ENCODE measurements around the gene PALM2AKAP2. TPM values are rescaled to one million over a fixed set of nuclear protein-coding genes. Genes with fewer than 3 reads are reported as not detected.
A peak's percentile ranks its signal among the peaks of the same experiment; 100 is the strongest.

The PALM2AKAP2 gene
- total RNA-seq, 6 experiments from 2014 or later: 20.1 to 35.1 (median 22.7) TPM

DNA sequence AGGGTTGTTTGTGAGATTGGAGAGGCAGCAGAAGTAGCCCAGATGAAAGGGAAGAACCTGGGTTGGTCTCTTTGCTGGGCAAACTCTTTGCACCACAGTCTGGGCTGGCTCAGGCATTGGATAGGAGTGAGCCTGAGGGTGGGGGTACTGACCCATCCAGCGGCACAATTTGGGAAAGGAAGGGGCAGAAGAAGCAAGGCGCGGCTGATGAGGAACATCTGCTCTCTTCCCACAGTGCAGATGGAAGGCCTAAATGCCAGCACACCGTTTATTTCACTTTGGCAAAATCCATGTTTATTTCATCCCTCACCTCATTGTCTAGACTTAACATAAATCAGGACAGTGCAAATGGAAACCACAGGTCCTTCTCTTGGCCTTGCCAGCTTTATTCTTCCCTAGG lies 32.3 kb downstream of the PALM2AKAP2 start:
- peaks cover 13% of the 10 kb centered on the region for H3K4me1 Mint-ChIP-seq (ENCODE audit: low read depth)
- no peak overlapping the region for H3K4me3 Mint-ChIP-seq
- TF ChIP-seq, protein P1, sequence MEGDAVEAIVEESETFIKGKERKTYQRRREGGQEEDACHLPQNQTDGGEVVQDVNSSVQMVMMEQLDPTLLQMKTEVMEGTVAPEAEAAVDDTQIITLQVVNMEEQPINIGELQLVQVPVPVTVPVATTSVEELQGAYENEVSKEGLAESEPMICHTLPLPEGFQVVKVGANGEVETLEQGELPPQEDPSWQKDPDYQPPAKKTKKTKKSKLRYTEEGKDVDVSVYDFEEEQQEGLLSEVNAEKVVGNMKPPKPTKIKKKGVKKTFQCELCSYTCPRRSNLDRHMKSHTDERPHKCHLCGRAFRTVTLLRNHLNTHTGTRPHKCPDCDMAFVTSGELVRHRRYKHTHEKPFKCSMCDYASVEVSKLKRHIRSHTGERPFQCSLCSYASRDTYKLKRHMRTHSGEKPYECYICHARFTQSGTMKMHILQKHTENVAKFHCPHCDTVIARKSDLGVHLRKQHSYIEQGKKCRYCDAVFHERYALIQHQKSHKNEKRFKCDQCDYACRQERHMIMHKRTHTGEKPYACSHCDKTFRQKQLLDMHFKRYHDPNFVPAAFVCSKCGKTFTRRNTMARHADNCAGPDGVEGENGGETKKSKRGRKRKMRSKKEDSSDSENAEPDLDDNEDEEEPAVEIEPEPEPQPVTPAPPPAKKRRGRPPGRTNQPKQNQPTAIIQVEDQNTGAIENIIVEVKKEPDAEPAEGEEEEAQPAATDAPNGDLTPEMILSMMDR (IDR thresholded peaks at IDR 0.05): no peak
- H3K27ac Mint-ChIP-seq: no peak overlapping the region
- H3K27me3 Mint-ChIP-seq (ENCODE audit: insufficient read depth): no peaks in the 10 kb centered on the region; the same call in 1 of the 2 replicates
- peaks cover 7% of the 10 kb centered on the region; the same call in 1 of the 2 replicates for H3K36me3 Mint-ChIP-seq (ENCODE audit: low read depth)
- no peak for DNase-seq
- H3K9me3 Mint-ChIP-seq: peaks cover 6% of the 10 kb centered on the region; the same call in 1 of the 2 replicates

DNA sequence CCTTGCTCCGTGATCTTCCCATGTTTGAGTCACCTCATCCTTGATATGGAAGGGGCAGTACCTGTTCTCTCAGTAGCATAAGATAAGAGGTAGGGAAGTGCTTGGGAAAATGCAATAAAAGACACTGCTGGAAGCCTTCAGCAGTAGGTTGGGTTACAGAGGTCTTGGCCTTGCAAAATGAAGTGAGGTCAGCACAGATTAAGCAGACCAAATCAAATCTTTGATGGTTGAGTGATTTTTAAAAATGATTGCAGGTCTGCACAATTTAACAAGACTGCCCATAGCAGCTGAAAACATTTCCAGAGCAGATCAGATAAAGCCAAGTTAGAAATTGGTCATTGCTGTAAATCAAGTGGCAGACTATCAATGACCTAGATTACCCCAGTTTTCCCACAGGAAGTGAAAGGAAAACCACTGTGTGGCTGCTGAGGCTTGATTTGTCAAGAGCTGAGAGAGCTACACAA lies 32.9 kb downstream of the PALM2AKAP2 start:
- TF ChIP-seq, protein P1 (IDR thresholded peaks at IDR 0.05): no peak
- peaks cover 5% of the 10 kb centered on the region; the same call in 1 of the 2 replicates for H3K9me3 Mint-ChIP-seq
- DNase-seq: no peak
- H3K4me3 Mint-ChIP-seq: no peak overlapping the region
- H3K27me3 Mint-ChIP-seq (ENCODE audit: insufficient read depth): no peaks in the 10 kb centered on the region; the same call in 1 of the 2 replicates
- peaks cover 6% of the 10 kb centered on the region; the same call in 1 of the 2 replicates for H3K36me3 Mint-ChIP-seq (ENCODE audit: low read depth)
- H3K27ac Mint-ChIP-seq: no peak overlapping the region
- H3K4me1 Mint-ChIP-seq (ENCODE audit: low read depth): peaks cover 7% of the 10 kb centered on the region

DNA sequence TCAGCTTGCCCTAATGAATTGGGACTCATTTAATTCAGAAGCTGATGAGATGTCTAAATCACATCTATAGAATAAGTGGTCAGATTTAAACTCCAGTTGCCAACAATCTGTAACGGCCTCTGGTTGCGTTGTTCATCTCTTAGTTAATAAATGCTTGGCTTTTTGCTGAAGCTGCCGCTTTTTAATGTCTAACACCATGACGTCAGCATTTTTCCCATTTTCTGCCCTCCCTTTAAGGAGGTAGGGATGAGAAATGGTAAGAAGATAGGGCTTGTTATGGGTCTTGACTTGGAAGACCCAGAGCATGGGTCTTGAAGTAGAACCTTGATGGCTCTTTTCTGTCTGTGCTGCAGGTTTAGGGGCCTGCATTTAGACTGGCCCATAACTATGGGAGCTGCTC lies 33.3 kb downstream of the PALM2AKAP2 start:
- peaks cover under 1% of the 10 kb centered on the region; the same call in 1 of the 2 replicates for H3K9me3 Mint-ChIP-seq

DNA sequence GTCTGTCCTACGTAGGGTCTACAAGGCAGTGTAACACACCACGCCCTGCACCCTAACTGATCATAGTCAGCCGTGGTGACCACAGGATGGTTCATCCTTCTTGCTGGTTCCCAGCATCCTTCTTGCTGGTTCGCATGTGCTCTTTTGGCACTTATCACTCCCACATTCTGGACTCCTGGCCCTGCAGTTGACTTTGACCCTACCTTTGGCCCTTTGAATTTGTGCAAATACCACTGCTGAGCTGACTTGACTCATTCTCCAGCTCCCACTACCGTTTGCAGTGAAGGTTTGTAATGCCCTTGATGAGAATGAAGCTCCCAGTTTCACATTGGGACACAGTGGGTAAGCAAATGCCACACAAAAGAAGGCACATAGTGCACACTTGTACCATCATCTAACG lies 33.8 kb downstream of the PALM2AKAP2 start:
- Mint-ChIP-seq H3K4me1 (ENCODE audit: low read depth) (peaks cover 5% of the 10 kb centered on the region), H3K4me3 (no peak overlapping the region), H3K36me3 (ENCODE audit: low read depth) (no peaks in the 10 kb centered on the region), H3K27ac (no peak overlapping the region), H3K9me3 (no peaks in the 10 kb centered on the region), H3K27me3 (ENCODE audit: insufficient read depth) (no peaks in the 10 kb centered on the region; the same call in 1 of the 2 replicates)
- TF ChIP-seq, protein P1 (IDR thresholded peaks at IDR 0.05): no peak
- DNase-seq: no peak

More for the DNA sequence above, 33.3 kb downstream of the PALM2AKAP2 start:
- H3K4me1 Mint-ChIP-seq (ENCODE audit: low read depth): peaks cover 5% of the 10 kb centered on the region
- no peak overlapping the region for H3K27ac Mint-ChIP-seq
- peaks cover 1% of the 10 kb centered on the region; the same call in 1 of the 2 replicates for H3K36me3 Mint-ChIP-seq (ENCODE audit: low read depth)
- no peak overlapping the region for H3K4me3 Mint-ChIP-seq
- H3K27me3 Mint-ChIP-seq (ENCODE audit: insufficient read depth): no peaks in the 10 kb centered on the region; the same call in 1 of the 2 replicates
- DNase-seq: no peak
- TF ChIP-seq, protein P1 (IDR thresholded peaks at IDR 0.05): no peak

DNA sequence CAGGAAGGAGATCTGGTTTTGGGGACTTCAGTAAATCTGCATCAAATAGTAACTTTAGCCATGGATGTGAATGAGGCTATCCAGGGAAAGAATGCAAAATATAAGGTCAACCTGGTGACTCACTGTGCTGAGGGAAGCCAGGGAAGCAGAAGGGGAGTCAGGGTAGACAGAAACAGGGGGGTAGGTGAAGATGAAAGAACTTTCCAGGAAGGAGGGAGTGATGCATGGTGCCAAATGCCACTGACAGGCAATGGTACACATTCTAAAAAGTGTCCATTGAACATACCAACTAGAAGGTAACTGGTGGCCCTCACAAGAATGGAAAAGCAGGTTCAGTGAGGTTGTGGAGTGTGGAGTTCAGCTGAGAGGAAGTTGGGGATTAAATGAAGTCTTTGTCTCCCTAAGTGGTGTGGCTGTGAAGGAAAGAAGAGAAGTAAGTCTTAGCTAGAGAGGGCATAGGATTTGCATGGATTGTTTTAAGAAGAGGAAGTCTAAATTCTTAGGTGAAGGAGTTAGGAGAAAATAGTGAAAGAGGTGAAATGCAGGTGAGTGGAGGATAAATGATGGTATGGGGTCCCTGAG lies 35.5 kb downstream of the PALM2AKAP2 start:
- no peaks in the 10 kb centered on the region for H3K36me3 Mint-ChIP-seq (ENCODE audit: low read depth)
- no peaks in the 10 kb centered on the region for H3K9me3 Mint-ChIP-seq
- H3K4me1 Mint-ChIP-seq (ENCODE audit: low read depth): peaks cover 5% of the 10 kb centered on the region
- no peak overlapping the region for H3K4me3 Mint-ChIP-seq
- TF ChIP-seq, protein P1 (IDR thresholded peaks at IDR 0.05): no peak
- H3K27me3 Mint-ChIP-seq (ENCODE audit: insufficient read depth): no peaks in the 10 kb centered on the region; the same call in 1 of the 2 replicates
- DNase-seq: peak; percentile 46
- no peak overlapping the region for H3K27ac Mint-ChIP-seq
